ENCODE measurements around the gene HDAC3.
A peak's percentile ranks its signal among the peaks of the same experiment; 100 is the strongest.
"Not testable (repeated sequence)": the region's sequence is repeated elsewhere in the genome, so short reads cannot be mapped to it uniquely, and the experiment has no call there.

The HDAC3 gene

GRCh38 chr5:141633871-141634561 lies 2.6 kb downstream of the HDAC3 start:
- DNase-seq, result no peak

GRCh38 chr5:141632650-141633049 lies 4.0 kb downstream of the HDAC3 start:
- no peak for DNase-seq

- no peak for DNase-seq
Observed at GRCh38 chr5:141630570-141631140, 6.0 kb downstream of the HDAC3 start.

GRCh38 chr5:141628175-141628788 lies 8.4 kb downstream of the HDAC3 start:
- DNase-seq, result no peak

DNA sequence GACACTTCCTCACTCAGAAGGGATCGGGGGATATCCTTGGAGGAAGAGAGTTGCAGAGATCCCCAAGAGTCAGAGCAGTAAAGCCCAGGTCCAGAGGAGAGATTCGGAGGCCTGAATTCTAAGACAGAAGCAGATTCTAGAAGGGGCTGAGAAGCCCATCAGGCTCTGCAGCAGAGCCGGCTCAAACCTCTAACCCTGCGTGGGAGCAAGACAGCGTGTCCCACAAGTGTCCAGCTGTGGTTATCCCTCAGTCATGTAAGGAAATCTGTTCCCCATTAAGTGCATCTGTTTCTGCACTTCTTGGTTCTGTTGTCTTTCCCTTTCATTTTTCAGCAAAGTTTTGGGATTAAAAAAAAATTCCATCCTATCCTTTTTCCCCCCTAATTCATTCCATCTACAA lies 13.0 kb downstream of the HDAC3 start:
- no peak for DNase-seq

- no peak for DNase-seq
Observed at GRCh38 chr5:141623186-141623585, 13.5 kb downstream of the HDAC3 start.

GRCh38 chr5:141618804-141619554 lies 17.7 kb downstream of the HDAC3 start, which contains the start of gene DIAPH1:
Gene DIAPH1, minus strand, starts transcription at chr5:141619000. Its CDS starts 86 bp downstream, at chr5:141618914.
- DNase-seq, result peak; percentile 65

DNA sequence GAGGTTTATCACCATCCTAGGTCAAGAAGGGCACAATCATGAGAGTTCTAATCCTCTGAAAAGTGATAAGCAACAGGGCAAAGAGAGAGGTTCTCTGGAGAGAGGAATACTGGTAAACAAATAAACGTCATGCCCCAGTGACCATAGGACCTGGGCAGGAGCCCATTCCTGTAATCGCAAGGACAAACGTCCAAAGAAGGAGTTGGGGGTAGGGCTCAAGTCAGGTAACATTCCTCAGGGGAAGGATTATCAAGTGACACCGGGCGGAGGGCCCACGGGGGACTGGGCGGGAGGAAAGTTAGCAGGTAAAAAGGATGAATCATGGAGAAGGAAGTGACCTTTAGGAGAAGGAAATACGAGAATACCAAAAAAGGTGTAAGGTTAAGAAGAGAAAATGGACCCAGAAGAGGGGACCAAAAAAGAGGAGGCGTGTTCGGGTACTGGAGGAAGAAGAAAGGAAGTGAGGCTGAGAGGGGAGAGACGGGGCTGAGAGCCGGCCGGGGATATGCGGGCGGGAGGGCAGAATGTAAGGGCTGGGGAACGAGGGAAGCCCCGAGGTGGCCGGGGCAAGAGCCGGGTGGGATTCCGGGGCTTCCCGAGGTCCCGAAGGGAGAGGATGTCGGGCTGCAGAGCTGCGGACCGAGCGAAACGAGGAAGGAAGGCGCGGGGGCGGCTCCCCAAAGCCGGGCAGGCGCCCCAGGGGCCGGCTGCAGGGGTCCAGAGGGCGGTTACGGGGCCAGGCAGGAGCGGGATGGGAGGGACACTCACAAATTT lies 18.4 kb downstream of the HDAC3 start:
- DNase-seq, result no peak

DNA sequence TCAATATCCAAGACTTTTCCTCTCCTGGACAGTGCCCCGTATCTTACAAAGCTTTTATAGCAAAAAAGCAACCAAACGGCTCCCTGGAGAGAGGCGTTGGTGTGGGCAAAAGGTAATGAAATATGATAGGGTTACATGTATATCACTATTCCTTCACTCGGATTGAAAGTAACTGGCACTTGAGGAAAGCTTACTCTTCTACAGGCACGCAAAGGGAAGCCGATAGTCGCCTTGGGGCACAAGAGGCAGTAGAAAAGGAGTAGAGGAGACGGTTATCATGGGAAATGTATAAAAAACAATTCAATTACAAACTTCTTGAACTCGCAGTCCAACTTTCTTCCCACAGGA lies 19.0 kb downstream of the HDAC3 start:
- no peak for DNase-seq

DNA sequence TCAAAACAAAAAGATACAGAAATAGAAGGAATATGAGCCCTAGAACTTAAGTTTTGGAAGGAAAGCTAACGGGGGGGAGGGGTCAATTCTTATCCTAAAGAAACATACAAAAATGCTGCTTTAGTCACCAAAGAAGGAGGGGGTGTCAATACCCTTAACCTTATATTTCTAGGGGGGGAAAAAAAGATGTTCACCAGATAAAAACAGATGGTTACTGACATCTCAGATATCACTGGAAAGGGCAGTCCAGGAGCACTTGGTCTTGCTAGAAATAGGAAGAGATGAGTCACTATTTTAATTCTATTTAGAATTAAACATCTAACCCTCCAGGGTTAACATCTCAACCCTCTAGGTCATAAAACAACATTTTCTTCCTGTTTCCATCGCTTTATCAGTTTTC lies 19.5 kb downstream of the HDAC3 start:
- DNase-seq, result no peak

DNA sequence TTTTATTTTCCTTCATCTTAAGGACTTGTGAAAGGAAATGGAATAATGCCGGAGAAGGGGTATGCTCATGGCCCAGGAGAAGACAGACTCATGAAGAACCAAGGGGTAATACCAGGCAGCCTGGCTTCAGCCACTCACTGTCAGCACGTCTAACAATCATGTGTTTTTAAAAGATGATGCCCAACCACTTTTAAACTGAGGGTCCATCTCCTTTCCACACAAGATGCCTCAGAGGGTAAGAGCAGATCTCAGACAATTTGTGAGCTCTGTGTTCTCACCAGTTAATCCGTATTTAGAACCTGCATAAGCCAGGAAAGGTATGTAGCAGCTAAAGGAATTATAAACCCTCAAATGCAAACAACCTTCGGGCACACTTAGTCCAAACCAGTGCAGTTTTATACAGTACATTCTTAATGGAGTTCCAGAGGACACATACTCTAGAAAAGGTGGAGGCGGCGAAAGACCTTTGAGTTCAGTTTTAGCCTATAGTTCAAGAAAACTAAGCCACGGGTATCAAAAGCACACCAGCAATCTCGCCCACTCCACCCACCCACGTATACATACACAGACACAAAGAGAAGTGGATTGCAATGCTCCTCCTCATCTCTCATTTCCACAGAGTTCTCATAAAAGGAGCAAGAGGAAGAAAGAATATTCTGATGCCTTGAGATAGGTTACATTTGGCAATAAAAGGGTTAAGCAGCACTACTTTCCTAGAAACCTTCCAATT lies 20.5 kb downstream of the HDAC3 start:
- no peak for DNase-seq

- no peak for DNase-seq
Observed at GRCh38 chr5:141613344-141613743, 23.3 kb downstream of the HDAC3 start.

- DNase-seq, result no peak
Observed at GRCh38 chr5:141611289-141611688, 25.4 kb downstream of the HDAC3 start.

DNA sequence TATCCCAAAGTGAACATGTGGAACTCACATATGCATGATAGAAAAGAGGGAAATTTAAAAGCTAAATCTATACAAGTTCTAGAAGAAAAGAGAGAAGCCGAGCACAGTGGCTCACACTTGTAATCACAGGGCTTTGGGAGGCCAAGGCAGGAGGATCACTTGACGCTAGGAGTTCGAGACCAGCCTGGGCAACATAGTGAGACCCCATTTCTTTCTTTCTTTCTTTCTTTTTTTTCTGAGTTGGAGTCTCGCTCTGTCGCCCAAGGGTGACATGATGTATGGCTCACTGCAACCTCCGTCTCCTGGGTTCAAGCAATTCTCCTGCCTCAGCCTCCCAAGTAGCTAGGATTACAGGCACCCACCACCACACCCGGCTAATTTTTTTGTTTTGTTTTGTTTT lies 26.7 kb downstream of the HDAC3 start:
- DNase-seq, result not testable (repeated sequence)

DNA sequence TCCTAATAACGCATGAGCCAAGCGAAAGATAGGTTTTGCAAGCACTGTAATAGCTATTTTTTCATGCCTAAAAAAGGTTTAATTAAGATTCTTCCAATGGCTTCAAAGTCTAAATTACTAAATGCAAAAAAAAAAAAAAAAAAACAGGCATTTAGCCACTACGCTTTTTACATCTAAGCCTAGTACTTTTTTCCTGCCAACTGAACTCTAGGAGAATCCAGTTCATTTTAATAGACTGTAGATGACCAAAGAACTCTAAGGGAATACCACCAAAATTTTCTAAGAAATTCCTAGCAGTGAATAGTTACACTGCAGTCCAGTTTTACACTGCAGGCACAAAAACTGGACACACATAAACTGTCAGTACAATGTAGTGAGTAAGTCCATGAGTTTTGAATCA lies 27.6 kb downstream of the HDAC3 start:
- DNase-seq, result no peak

GRCh38 chr5:141608557-141608956 lies 28.1 kb downstream of the HDAC3 start:
- no peak for DNase-seq

GRCh38 chr5:141608046-141608445 lies 28.6 kb downstream of the HDAC3 start:
- no peak for DNase-seq

DNA sequence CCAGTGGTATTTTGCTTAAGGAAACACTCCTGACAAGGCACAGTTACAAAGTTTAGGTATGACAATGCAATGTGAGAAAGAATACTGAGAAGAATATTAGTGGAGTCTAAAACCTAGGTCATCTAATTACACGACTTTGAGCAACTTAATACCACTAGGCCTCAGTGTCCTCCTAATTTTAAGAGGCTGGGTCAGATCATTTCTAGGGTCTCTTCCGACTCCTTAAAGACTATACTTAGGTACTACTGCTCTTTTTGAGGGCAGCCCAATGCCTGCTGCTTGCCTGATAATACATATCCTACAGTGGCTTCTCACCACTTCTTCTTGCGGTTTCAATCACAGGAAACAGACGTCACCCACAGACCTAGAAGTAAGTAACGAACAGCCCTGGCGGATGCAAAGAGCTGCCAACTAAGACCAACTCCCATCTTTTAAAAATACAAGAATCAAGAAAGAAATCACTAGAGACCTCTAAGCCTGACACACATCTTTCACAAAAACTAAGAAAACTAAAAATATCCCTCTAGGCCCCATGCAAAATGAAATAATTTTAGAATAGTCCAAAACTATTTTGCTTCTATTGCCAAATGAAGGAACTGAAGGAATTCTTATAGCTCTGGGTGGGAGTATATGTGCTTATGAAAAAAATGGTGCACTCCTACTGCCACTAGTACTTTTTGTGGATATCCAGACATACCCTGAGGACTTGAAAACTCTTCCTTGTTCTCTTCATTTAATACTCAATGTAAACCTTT lies 30.9 kb downstream of the HDAC3 start:
- no peak for DNase-seq

GRCh38 chr5:141603923-141604717 lies 32.5 kb downstream of the HDAC3 start:
- no peak for DNase-seq

- no peak for DNase-seq
Observed at GRCh38 chr5:141602606-141603005, 34.0 kb downstream of the HDAC3 start.

All from NCI-H187 treated with DMSO at 0.1 percent for 48 hours (cell line).